ENCODE data around the gene NPAT. TPM values are rescaled to one million over a fixed set of nuclear protein-coding genes. Genes with fewer than 3 reads are reported as not detected.

The NPAT gene
- total and polyA plus RNA-seq, 2 of the 4 experiments (the other 2 are of a cell fraction), result 3.1 to 10.6 TPM

GRCh38 chr11:108223348-108224149, 1.1 kb upstream of the NPAT start:
- Histone ChIP-seq H2BK15ac (ENCODE audit: low read depth, low read length) (peak overlapping the region; percentile 57; the same call in 1 of the 3 replicates), H3K9me3 (ENCODE audit: control insufficient read depth, insufficient read depth, low read length) (no peaks in the 10 kb centered on the region), H3K4me3 (ENCODE audit: insufficient read depth, low read depth, low read length) (peak overlapping the region; percentile 73), H3K56ac (ENCODE audit: extremely low read depth, insufficient read depth, low read length) (peak overlapping the region; percentile 95), H3K4me1 (ENCODE audit: control insufficient read depth, insufficient read depth, low read length) (peaks cover 4% of the 10 kb centered on the region; the same call in 1 of the 2 replicates), H2BK5ac (ENCODE audit: low read depth, low read length, poor library complexity, severe bottlenecking) (peak overlapping the region; percentile 97), H4K91ac (ENCODE audit: insufficient read depth, low read depth, low read length) (peak overlapping the region; percentile 95), H2BK20ac (ENCODE audit: low read depth, low read length) (peak overlapping the region; percentile 15; the same call in 1 of the 2 replicates), H4K20me1 (ENCODE audit: insufficient read depth, low read length) (peaks cover 4% of the 10 kb centered on the region; the same call in 1 of the 2 replicates), H3K4ac (ENCODE audit: low read depth, low read length) (peak overlapping the region; percentile 93), H3K27me3 (ENCODE audit: control insufficient read depth, insufficient read depth, low read length) (no peaks in the 10 kb centered on the region), H3K23ac (ENCODE audit: low read depth, low read length) (peak overlapping the region; percentile 95), H2AK5ac (ENCODE audit: low read depth, low read length) (peak overlapping the region; percentile 62), H3K27ac (ENCODE audit: insufficient read depth, low read length) (peak overlapping the region; percentile 95), H2BK120ac (ENCODE audit: low read depth, low read length) (peak overlapping the region; percentile 89), H2AFZ (replicated peaks; ENCODE audit: low read length, poor library complexity) (peak overlapping the region; percentile 96), H3K9me1 (ENCODE audit: insufficient read depth, low read length) (peaks cover 6% of the 10 kb centered on the region; the same call in 1 of the 2 replicates), H3K4me2 (ENCODE audit: low read depth, low read length) (peak overlapping the region; percentile 89), H4K8ac (ENCODE audit: low read depth in 2 of 2, low read length in 2 of 2) (peak overlapping the region; percentile 56 to 85), H3K79me1 (ENCODE audit: low read depth in 1 of 2, low read length in 2 of 2) (peaks cover 16 to 55% of the 10 kb centered on the region in 2 experiments), H3K9ac (ENCODE audit: low read depth, low read length) (peak overlapping the region; percentile 92), H2AK9ac (replicated peaks; ENCODE audit: low read depth, low read length, poor library complexity) (peak overlapping the region; percentile 76), H3K18ac (ENCODE audit: low read depth, low read length) (peak overlapping the region; percentile 39), H3K14ac (replicated peaks; ENCODE audit: low read depth, low read length) (peak overlapping the region; percentile 95), H4K5ac (ENCODE audit: low read depth, low read length) (peak overlapping the region; percentile 87), H3K36me3 (ENCODE audit: control insufficient read depth, insufficient read depth, low read length) (peaks cover 2% of the 10 kb centered on the region)
- 10% methylated on average over 10 of the region's 20 CpGs; no CpG with 5 or more reads in 1 of the 2 experiments for whole genome bisulfite sequencing, 2 experiments (ENCODE audit: extremely low coverage in 2 of 2, insufficient read length in 1 of 2)
- dilution Hi-C loops (cut with HindIII; ENCODE audit: low sequenced_read_pairs, unreplicated experiment) (no loop called here), in situ Hi-C loops (cut with MboI; ENCODE audit: low sequenced_read_pairs) (no loop called here), intact Hi-C loops (cut with micrococcal nuclease) (loop anchor here (2.0 to 10.0 kb wide), 4 partner anchors 101 to 425 kb away; partner anchors contain the start of genes ACAT1 and C11orf65)
- no peak for ATAC-seq (ENCODE audit: low read depth)
- BruUV-seq (replicated peaks), result TSS peak; percentile 42
- TF ChIP-seq, protein P1, sequence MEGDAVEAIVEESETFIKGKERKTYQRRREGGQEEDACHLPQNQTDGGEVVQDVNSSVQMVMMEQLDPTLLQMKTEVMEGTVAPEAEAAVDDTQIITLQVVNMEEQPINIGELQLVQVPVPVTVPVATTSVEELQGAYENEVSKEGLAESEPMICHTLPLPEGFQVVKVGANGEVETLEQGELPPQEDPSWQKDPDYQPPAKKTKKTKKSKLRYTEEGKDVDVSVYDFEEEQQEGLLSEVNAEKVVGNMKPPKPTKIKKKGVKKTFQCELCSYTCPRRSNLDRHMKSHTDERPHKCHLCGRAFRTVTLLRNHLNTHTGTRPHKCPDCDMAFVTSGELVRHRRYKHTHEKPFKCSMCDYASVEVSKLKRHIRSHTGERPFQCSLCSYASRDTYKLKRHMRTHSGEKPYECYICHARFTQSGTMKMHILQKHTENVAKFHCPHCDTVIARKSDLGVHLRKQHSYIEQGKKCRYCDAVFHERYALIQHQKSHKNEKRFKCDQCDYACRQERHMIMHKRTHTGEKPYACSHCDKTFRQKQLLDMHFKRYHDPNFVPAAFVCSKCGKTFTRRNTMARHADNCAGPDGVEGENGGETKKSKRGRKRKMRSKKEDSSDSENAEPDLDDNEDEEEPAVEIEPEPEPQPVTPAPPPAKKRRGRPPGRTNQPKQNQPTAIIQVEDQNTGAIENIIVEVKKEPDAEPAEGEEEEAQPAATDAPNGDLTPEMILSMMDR (conservative IDR thresholded peaks at IDR 0.05; ENCODE audit: low read depth, low read length), result no peak
- TF ChIP-seq BHLHE40 (IDR thresholded peaks at IDR 0.05; ENCODE audit: low read depth, low read length) (no peak), POLR2A (IDR thresholded peaks at IDR 0.05; ENCODE audit: low read depth, low read length) (peak; percentile 19; the same call in 1 of the 2 replicates)
- peak; percentile 22 for DNase-seq
- ChIA-PET CTCF (interaction anchor here (0.6 to 1.1 kb wide), 3 partner anchors 14 to 425 kb away, joined by 3 read pairs; no protein-coding TSS in a partner anchor), POLR2A (ENCODE audit: unreplicated experiment) (no interaction called here)
